NCI-H446 treated with DMSO at 0.1 percent for 48 hours (cell line): ENCODE data around the gene PCDH9.

Experiments used
- DNase-seq: peaks from one replicate; lab custom pipeline; 2025; lab: John Stamatoyannopoulos, UW

PCDH9 gene

GRCh38 chr13:66574606-66575005 lies 655.5 kb downstream of the PCDH9 start:
- DNase-seq, result no peak

- DNase-seq, result no peak
These were observed 662.1 kb downstream of the PCDH9 start for GRCh38 chr13:66567899-66568612.

GRCh38 chr13:66565279-66565678 lies 664.9 kb downstream of the PCDH9 start:
- DNase-seq, result no peak

- no peak for DNase-seq
These were observed 667.1 kb downstream of the PCDH9 start for GRCh38 chr13:66563076-66563475.

- no peak for DNase-seq
These were observed 668.1 kb downstream of the PCDH9 start for GRCh38 chr13:66562054-66562453.

- DNase-seq, result no peak
These were observed 669.1 kb downstream of the PCDH9 start for GRCh38 chr13:66560991-66561390.

GRCh38 chr13:66560189-66560588 lies 669.9 kb downstream of the PCDH9 start:
- DNase-seq, result no peak

- DNase-seq, result no peak
These were observed 671.0 kb downstream of the PCDH9 start for GRCh38 chr13:66559093-66559492.

GRCh38 chr13:66558506-66558905 lies 671.6 kb downstream of the PCDH9 start:
- DNase-seq, result no peak

GRCh38 chr13:66557357-66557756 lies 672.8 kb downstream of the PCDH9 start:
- DNase-seq, result no peak

GRCh38 chr13:66556306-66556705 lies 673.8 kb downstream of the PCDH9 start:
- no peak for DNase-seq

GRCh38 chr13:66553391-66553790 lies 676.7 kb downstream of the PCDH9 start:
- no peak for DNase-seq

- DNase-seq, result no peak
These were observed 679.0 kb downstream of the PCDH9 start for GRCh38 chr13:66551128-66551527.

- no peak for DNase-seq
These were observed 682.5 kb downstream of the PCDH9 start for GRCh38 chr13:66547685-66548084.

GRCh38 chr13:66546534-66547379 lies 683.4 kb downstream of the PCDH9 start:
- DNase-seq, result no peak

- DNase-seq, result no peak
These were observed 686.4 kb downstream of the PCDH9 start for GRCh38 chr13:66543780-66544179.

GRCh38 chr13:66537417-66537816 lies 692.7 kb downstream of the PCDH9 start:
- DNase-seq, result no peak

GRCh38 chr13:66536746-66537145 lies 693.4 kb downstream of the PCDH9 start:
- no peak for DNase-seq

- DNase-seq, result no peak
These were observed 695.6 kb downstream of the PCDH9 start for GRCh38 chr13:66534561-66534960.

- DNase-seq, result no peak
These were observed 697.3 kb downstream of the PCDH9 start for GRCh38 chr13:66532845-66533244.

GRCh38 chr13:66532146-66532545 lies 698.0 kb downstream of the PCDH9 start:
- DNase-seq, result no peak

GRCh38 chr13:66530686-66531085 lies 699.5 kb downstream of the PCDH9 start:
- DNase-seq, result no peak

- no peak for DNase-seq
These were observed 700.0 kb downstream of the PCDH9 start for GRCh38 chr13:66530158-66530557.
